Measurements from ENCODE around the gene DLG5. TPM values are rescaled to one million over a fixed set of nuclear protein-coding genes. Genes with fewer than 3 reads are reported as not detected.

Gene DLG5
- total and polyA plus RNA-seq, 10 of the 15 experiments (the other 5 are each of a cell fraction or from before 2014, with no cell fraction given): 0.18 to 6.6 (median 2.7) TPM

DNA sequence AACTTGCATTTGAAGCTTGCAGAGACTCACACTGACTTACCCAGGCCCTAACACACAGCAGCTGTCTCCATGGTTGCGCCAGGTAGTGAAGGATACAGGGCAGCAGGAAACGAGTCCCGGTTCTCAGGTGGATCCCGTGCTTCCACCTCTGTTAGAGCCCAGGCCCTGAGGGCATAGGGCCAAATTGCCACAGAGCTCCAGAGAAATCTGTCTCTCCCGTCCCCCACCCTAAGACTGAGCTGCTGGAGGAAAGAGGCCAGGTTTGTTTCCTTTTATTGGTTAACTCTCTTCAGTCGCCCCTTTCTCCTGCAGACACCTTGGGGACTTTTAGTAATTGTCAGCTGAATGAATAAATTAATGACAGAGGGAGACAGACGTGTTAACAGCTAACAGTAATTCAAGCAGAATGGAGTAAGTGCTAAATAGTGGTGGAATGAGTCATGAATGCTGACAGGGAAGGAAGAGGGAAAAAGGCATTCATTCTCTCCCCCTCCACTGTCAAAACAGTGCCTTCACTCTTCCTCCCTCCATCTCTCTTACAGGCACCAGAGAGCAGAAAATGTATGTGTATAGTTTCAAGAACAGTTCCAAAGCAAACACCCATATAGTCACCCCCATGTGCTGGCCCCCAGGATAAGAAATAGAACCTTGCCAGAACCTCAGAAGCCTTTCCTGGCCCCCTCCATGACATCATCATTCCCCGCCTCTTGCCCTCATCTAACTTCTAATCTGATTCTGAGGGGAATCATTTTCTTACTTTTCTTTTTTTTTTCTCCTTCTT lies 16.8 kb upstream of the DLG5 start:
- H3K4me2 ChIP-seq (ENCODE audit: control insufficient read depth, insufficient read depth): no peak overlapping the region
- CTCF ChIA-PET: no interaction called here
- H3K27me3 ChIP-seq (replicated peaks in 1 of 2; ENCODE audit: control insufficient read depth in 2 of 2, insufficient read depth in 2 of 2, low read length in 1 of 2): no peaks in the 10 kb centered on the region
- ATAC-seq (no peak; the same call in 2 of the 3 replicates), FAIRE-seq (no peak), DNase-seq (ENCODE audit: low read depth, low spot score) (no peak)
- H3K4me1 ChIP-seq (ENCODE audit: control insufficient read depth, insufficient read depth, low read length): no peaks in the 10 kb centered on the region
- BruUV-seq (replicated peaks): no TSS peak
- TF ChIP-seq SUZ12 (IDR thresholded peaks at IDR 0.05; ENCODE audit: unreplicated experiment) (no peak), ZNF274 (IDR thresholded peaks at IDR 0.05; ENCODE audit: insufficient read depth, insufficient read length) (no peak), CREM (IDR thresholded peaks at IDR 0.05; ENCODE audit: low read depth) (no peak), RAD51 (IDR thresholded peaks at IDR 0.05) (no peak), STAT3 (IDR thresholded peaks at IDR 0.05; ENCODE audit: low read depth, low read length) (no peak), ZNF217 (IDR thresholded peaks at IDR 0.05) (no peak), RCOR1 (conservative IDR thresholded peaks at IDR 0.05; ENCODE audit: low read depth, low read length) (no peak), TBL1XR1 (IDR thresholded peaks at IDR 0.05; ENCODE audit: low read depth, low read length) (no peak), EP300 (IDR thresholded peaks at IDR 0.05; ENCODE audit: borderline replicate concordance in 1 of 2, control insufficient read depth in 1 of 2, low read depth in 2 of 2, low read length in 2 of 2) (no peak), HDAC6 (IDR thresholded peaks at IDR 0.05; ENCODE audit: unreplicated experiment) (no peak), NFIC (IDR thresholded peaks at IDR 0.05; ENCODE audit: low read depth, low read length) (no peak), BACH1 (IDR thresholded peaks at IDR 0.05; ENCODE audit: borderline replicate concordance) (no peak), POU2F2 (IDR thresholded peaks at IDR 0.05; ENCODE audit: borderline replicate concordance, low read depth, low read length) (no peak), ZBED1 (IDR thresholded peaks at IDR 0.05; ENCODE audit: borderline replicate concordance) (no peak)
- TF ChIP-seq, protein P1, sequence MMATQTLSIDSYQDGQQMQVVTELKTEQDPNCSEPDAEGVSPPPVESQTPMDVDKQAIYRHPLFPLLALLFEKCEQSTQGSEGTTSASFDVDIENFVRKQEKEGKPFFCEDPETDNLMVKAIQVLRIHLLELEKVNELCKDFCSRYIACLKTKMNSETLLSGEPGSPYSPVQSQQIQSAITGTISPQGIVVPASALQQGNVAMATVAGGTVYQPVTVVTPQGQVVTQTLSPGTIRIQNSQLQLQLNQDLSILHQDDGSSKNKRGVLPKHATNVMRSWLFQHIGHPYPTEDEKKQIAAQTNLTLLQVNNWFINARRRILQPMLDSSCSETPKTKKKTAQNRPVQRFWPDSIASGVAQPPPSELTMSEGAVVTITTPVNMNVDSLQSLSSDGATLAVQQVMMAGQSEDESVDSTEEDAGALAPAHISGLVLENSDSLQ (IDR thresholded peaks at IDR 0.05): no peak
- TF ChIP-seq, protein P2, sequence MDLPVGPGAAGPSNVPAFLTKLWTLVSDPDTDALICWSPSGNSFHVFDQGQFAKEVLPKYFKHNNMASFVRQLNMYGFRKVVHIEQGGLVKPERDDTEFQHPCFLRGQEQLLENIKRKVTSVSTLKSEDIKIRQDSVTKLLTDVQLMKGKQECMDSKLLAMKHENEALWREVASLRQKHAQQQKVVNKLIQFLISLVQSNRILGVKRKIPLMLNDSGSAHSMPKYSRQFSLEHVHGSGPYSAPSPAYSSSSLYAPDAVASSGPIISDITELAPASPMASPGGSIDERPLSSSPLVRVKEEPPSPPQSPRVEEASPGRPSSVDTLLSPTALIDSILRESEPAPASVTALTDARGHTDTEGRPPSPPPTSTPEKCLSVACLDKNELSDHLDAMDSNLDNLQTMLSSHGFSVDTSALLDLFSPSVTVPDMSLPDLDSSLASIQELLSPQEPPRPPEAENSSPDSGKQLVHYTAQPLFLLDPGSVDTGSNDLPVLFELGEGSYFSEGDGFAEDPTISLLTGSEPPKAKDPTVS (IDR thresholded peaks at IDR 0.05; ENCODE audit: low read depth, low read length): no peak
- TF ChIP-seq, protein P3, sequence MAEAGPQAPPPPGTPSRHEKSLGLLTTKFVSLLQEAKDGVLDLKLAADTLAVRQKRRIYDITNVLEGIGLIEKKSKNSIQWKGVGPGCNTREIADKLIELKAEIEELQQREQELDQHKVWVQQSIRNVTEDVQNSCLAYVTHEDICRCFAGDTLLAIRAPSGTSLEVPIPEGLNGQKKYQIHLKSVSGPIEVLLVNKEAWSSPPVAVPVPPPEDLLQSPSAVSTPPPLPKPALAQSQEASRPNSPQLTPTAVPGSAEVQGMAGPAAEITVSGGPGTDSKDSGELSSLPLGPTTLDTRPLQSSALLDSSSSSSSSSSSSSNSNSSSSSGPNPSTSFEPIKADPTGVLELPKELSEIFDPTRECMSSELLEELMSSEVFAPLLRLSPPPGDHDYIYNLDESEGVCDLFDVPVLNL (IDR thresholded peaks at IDR 0.05; ENCODE audit: low read depth, low read length): no peak
- TF ChIP-seq, protein P4, sequence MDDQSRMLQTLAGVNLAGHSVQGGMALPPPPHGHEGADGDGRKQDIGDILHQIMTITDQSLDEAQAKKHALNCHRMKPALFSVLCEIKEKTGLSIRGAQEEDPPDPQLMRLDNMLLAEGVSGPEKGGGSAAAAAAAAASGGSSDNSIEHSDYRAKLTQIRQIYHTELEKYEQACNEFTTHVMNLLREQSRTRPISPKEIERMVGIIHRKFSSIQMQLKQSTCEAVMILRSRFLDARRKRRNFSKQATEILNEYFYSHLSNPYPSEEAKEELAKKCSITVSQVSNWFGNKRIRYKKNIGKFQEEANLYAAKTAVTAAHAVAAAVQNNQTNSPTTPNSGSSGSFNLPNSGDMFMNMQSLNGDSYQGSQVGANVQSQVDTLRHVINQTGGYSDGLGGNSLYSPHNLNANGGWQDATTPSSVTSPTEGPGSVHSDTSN (IDR thresholded peaks at IDR 0.05; ENCODE audit: insufficient replicate concordance, low read depth, low read length): no peak
- H2AFZ ChIP-seq (ENCODE audit: control insufficient read depth, low read depth, low read length): no peak overlapping the region
- WGBS (ENCODE audit: insufficient coverage, insufficient replicate concordance, low lambda C conversion rate, missing lambda C conversion rate): 49% methylated on average over 8 of the region's 8 CpGs
- no peaks in the 10 kb centered on the region for H3K36me3 ChIP-seq (ENCODE audit: control insufficient read depth in 2 of 2, insufficient read depth in 2 of 2, low read length in 1 of 2)
- POLR2A ChIA-PET: no interaction called here
- no peak overlapping the region for H3K27ac ChIP-seq (ENCODE audit: control insufficient read depth, insufficient read depth)
- H3K4me3 ChIP-seq: no peak overlapping the region
- no peak overlapping the region for H3K9ac ChIP-seq (ENCODE audit: control insufficient read depth, insufficient read depth, low read length)
- H3K79me2 ChIP-seq (ENCODE audit: control insufficient read depth, insufficient read depth, low read length): no peaks in the 10 kb centered on the region
- intact Hi-C loops (cut with micrococcal nuclease; ENCODE audit: unreplicated experiment) (no loop called here), in situ Hi-C loops (cut with MboI) (no loop called here)
- no peaks in the 10 kb centered on the region for H3K9me3 ChIP-seq (replicated peaks; ENCODE audit: control insufficient read depth, insufficient read depth, low read length)
- no peaks in the 10 kb centered on the region for H4K20me1 ChIP-seq (ENCODE audit: control insufficient read depth, insufficient read depth)
- RAD21 ChIA-PET (ENCODE audit: unreplicated experiment): no interaction called here
- SMC1A ChIA-PET (ENCODE audit: uncharacterized antibody, unreplicated experiment): no interaction called here
